Mucosa of stomach (tissue), 1 donor: Measurements from ENCODE around the gene SPAG6.
"Not testable (repeated sequence)": the region's sequence is repeated elsewhere in the genome, so short reads cannot be mapped to it uniquely, and the experiment has no call there.

Experiments
- H3K27me3 ChIP-seq: one replicate; pipeline ENCODE4 v1.7.0; 2013; ENCODE audit warnings: mild to moderate bottlenecking, low read length; ENCODE audit not compliant: control insufficient read depth, insufficient read depth
- H3K36me3 ChIP-seq: one replicate; pipeline ENCODE4 v1.7.0; 2013; ENCODE audit warnings: low read length; ENCODE audit not compliant: control insufficient read depth, insufficient read depth
- H3K4me1 ChIP-seq: one replicate; pipeline ENCODE4 v1.7.0; 2013; ENCODE audit warnings: mild to moderate bottlenecking, low read length; ENCODE audit not compliant: control insufficient read depth, insufficient read depth
- H3K4me3 ChIP-seq: one replicate; pipeline ENCODE4 v1.7.0; 2013; ENCODE audit warnings: low read length
- H3K9ac ChIP-seq: one replicate; pipeline ENCODE4 v1.7.0; 2013; ENCODE audit warnings: mild to moderate bottlenecking, low read length, moderate library complexity
- H3K9me3 ChIP-seq: one replicate; pipeline ENCODE4 v1.7.0; 2013; ENCODE audit warnings: mild to moderate bottlenecking, low read length, moderate library complexity; ENCODE audit not compliant: control insufficient read depth
- donor health status: Pancreatic carcinoma.

Gene SPAG6

DNA sequence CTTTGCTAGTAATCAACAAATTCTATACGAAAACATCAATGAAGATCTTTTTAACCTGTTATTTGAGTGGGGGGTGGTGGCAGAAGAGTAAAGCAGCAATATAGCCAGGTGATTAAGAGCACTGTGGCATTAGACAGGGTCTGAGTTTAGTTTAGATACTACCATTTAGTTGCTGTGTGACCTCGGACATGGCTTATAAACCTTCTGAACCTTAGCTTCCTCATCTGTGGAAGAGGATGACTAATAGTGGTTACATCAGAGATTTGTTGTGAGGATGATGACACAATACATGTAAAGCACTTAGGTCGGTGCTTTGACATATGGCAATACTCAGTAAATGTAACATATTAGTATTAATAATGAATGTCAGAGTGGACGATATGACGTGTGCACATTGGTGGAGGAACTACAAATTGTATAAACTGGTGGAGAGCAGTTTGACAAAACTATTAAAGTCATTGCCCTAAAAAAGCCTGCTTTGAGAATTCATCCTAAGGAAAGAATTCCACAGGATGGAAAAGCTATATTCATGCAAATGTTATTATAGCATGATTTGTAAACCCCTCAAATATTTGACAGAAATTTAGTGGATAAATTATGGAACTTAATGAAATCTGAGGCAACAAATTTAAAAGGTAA lies 24.3 kb downstream of the SPAG6 start:
- H3K27me3 ChIP-seq, result no peaks in the 10 kb centered on the region
- no peak overlapping the region for H3K9ac ChIP-seq
- H3K4me1 ChIP-seq, result no peaks in the 10 kb centered on the region
- no peaks in the 10 kb centered on the region for H3K9me3 ChIP-seq
- H3K36me3 ChIP-seq, result no peaks in the 10 kb centered on the region
- no peak overlapping the region for H3K4me3 ChIP-seq

- Histone ChIP-seq H3K36me3 (no peaks in the 10 kb centered on the region), H3K9me3 (no peaks in the 10 kb centered on the region), H3K4me3 (no peak overlapping the region), H3K27me3 (no peaks in the 10 kb centered on the region), H3K4me1 (no peaks in the 10 kb centered on the region), H3K9ac (no peak overlapping the region)
Observed at GRCh38 chr10:22370320-22370719, 25.0 kb downstream of the SPAG6 start.

- Histone ChIP-seq H3K9ac (no peak overlapping the region), H3K9me3 (no peaks in the 10 kb centered on the region), H3K27me3 (no peaks in the 10 kb centered on the region), H3K4me3 (no peak overlapping the region), H3K4me1 (no peaks in the 10 kb centered on the region), H3K36me3 (no peaks in the 10 kb centered on the region)
Observed at GRCh38 chr10:22372298-22372697, 27.0 kb downstream of the SPAG6 start.

GRCh38 chr10:22372917-22373316 lies 27.6 kb downstream of the SPAG6 start:
- Histone ChIP-seq H3K9me3 (no peaks in the 10 kb centered on the region), H3K4me3 (no peak overlapping the region), H3K36me3 (no peaks in the 10 kb centered on the region), H3K27me3 (no peaks in the 10 kb centered on the region), H3K9ac (no peak overlapping the region), H3K4me1 (no peaks in the 10 kb centered on the region)

DNA sequence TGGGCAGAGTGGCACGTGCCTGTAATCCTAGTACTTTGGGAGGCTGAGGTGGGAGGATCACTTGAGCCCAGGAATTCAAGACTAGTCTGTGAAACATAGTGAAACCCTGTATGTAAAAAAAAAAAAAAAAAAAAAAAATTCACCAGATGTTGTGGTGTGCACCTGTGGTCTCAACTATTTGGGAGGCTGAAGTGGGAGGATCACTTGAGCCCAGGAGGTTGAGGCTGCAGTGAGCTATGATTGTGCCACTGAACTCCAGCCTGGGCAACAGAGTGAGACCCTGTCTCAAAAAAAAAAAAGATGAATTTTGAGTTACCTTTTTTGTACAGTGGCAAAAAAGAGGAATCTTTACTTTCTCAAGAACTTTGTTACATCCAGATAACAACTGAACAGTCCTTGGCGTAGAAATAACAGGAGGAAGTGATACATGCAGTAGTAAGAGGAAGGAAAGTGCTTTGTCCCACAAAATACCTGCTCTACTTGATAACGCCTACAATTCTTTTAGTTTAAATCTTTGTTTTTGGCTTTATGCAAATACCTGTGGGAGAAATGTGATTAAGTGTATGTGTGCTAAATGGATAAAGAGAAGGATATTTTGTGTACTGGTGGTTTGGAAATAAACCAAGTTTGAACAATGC lies 29.3 kb downstream of the SPAG6 start:
- H3K4me3 ChIP-seq, result no peak overlapping the region
- H3K9me3 ChIP-seq, result no peaks in the 10 kb centered on the region
- no peaks in the 10 kb centered on the region for H3K4me1 ChIP-seq
- no peaks in the 10 kb centered on the region for H3K36me3 ChIP-seq
- H3K27me3 ChIP-seq, result no peaks in the 10 kb centered on the region
- no peak overlapping the region for H3K9ac ChIP-seq

DNA sequence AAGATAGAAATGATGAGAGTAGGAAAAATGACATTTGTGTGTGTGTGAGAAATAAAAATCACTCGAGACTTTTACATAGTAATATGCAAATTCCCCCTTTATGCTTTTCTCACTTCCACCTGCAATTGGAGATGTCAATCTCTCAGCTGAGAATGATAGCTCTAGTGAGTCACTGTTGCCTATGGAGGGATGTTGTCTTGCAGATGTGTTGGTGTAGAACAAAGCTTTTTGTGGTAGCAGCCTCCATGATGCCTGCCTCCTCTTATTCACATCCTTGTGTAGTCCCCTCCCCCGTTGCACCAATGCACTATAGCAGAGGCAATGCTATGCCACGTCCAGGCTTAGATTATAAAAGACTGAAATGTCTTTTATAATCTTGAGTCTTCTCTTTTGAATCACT lies 33.8 kb downstream of the SPAG6 start:
- no peak overlapping the region for H3K4me3 ChIP-seq
- no peaks in the 10 kb centered on the region for H3K36me3 ChIP-seq
- no peaks in the 10 kb centered on the region for H3K9me3 ChIP-seq
- H3K4me1 ChIP-seq, result no peaks in the 10 kb centered on the region
- no peaks in the 10 kb centered on the region for H3K27me3 ChIP-seq
- H3K9ac ChIP-seq, result no peak overlapping the region

DNA sequence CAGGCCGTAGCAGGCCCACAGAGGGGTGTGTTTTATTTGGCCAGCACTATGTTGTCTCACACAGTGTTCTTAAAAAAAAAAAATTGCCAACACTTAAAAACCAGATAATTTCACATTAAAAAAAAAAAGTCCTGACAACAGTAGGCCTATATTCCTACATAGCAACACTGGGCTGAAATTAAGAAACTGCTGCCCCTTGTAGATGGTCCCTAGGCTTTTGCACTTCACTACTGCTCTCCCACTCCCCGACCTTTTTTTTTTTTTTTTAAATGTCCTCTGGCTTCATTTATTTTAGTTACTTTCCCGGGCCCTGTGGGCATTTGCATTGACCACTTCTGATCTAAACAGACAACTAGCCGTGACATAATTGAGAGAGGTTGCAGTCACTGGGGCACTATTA lies 36.0 kb downstream of the SPAG6 start:
- Histone ChIP-seq H3K27me3 (no peaks in the 10 kb centered on the region), H3K36me3 (no peaks in the 10 kb centered on the region), H3K9ac (no peak overlapping the region), H3K9me3 (no peaks in the 10 kb centered on the region), H3K4me3 (no peak overlapping the region), H3K4me1 (no peaks in the 10 kb centered on the region)

GRCh38 chr10:22386503-22386902 lies 41.2 kb downstream of the SPAG6 start:
- Histone ChIP-seq H3K27me3 (no peaks in the 10 kb centered on the region), H3K4me1 (no peaks in the 10 kb centered on the region), H3K9ac (no peak overlapping the region)

GRCh38 chr10:22389856-22390589 lies 44.7 kb downstream of the SPAG6 start:
- Histone ChIP-seq H3K4me3 (no peak overlapping the region), H3K36me3 (no peaks in the 10 kb centered on the region), H3K4me1 (no peaks in the 10 kb centered on the region), H3K9ac (no peak overlapping the region), H3K9me3 (no peaks in the 10 kb centered on the region), H3K27me3 (no peaks in the 10 kb centered on the region)

More at GRCh38 chr10:22386503-22386902, 41.2 kb downstream of the SPAG6 start:
- no peaks in the 10 kb centered on the region for H3K36me3 ChIP-seq
- no peaks in the 10 kb centered on the region for H3K9me3 ChIP-seq
- H3K4me3 ChIP-seq, result no peak overlapping the region

- Histone ChIP-seq H3K4me1 (no peaks in the 10 kb centered on the region), H3K36me3 (no peaks in the 10 kb centered on the region), H3K27me3 (no peaks in the 10 kb centered on the region), H3K4me3 (no peak overlapping the region), H3K9me3 (no peaks in the 10 kb centered on the region), H3K9ac (no peak overlapping the region)
Observed at GRCh38 chr10:22391600-22391999, 46.3 kb downstream of the SPAG6 start.

- H3K9ac ChIP-seq, H3K4me3 ChIP-seq, H3K4me1 ChIP-seq, H3K36me3 ChIP-seq, H3K9me3 ChIP-seq, H3K27me3 ChIP-seq: not testable (repeated sequence)
Observed at GRCh38 chr10:22396195-22396594, 50.9 kb downstream of the SPAG6 start.

DNA sequence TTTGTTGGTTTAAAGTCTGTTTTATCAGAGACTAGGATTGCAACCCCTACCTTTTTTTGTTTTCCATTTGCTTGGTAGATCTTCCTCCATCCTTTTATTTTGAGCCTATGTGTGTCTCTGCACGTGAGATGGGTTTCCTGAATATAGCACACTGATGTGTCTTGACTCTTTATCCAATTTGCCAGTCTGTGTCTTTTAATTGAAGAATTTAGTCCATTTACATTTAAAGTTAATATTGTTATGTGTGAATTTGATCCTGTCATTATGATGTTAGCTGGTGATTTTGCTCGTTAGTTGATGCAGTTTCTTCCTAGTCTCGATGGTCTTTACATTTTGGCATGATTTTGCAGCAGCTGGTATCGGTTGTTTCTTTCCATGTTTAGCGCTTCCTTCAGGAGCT lies 61.6 kb downstream of the SPAG6 start:
- H3K9me3 ChIP-seq, H3K27me3 ChIP-seq, H3K4me3 ChIP-seq, H3K9ac ChIP-seq, H3K36me3 ChIP-seq, H3K4me1 ChIP-seq: not testable (repeated sequence)
